ENCODE data around the gene GLIS1. TPM values are rescaled to one million over a fixed set of nuclear protein-coding genes. Genes with fewer than 3 reads are reported as not detected.

GLIS1 gene
- total and polyA plus RNA-seq, 8 donors = 0.20 to 4.8 (median 0.55) TPM; not detected in 1

DNA sequence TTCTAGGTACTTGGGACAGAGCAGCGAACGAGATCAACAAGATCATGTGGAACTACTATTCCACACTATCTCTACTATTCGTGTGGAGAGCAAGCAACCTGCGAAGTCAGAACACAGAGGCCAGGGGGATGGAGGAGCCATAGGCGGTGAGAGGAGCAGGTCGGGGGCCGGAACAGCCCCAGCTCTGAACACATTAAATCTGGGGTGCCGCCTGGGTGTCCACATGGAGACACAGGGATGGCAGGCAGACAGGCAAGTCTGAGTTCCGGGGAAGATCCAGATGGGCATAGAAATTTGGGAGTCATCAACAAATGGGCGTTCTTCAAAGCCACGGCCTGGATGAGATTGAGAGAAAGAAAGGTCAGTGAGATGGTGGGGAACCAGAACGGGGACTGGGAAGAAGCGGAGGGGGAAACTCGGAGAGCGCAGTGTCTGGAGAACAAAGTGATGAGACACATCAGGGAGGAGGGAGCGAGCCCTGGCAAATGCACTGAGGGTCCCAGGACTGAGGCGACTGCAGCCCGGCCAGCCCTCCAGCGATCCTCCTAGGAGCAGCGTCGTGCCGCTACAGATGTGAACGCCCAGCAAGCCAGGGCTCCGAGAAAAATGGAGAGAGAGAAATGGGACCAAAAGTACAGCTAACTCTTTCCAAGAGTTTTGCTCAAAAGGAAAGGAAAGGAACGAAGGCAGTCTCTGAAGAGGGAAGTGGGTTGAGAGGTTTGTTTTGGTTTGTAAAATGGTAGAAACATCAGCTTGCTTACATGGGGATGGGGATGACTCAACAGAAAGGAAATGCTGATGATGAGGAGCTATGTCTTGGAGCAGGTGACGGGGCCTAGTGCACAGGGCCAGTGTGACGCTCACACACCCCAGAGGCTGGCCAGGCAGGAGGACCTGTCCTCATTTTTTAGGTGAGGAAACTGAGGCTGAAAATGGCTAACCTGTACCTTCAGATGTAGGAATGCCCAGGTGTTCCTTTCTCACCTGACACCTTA, 84.5 kb downstream of the GLIS1 start:
- intact Hi-C loops (cut with DNase I; ENCODE audit: low total_unique reads) = no loop called here
- H3K4me1 ChIP-seq = no peaks in the 10 kb centered on the region
- no peaks in the 10 kb centered on the region for H3K9me3 ChIP-seq
- H3K27me3 ChIP-seq = peaks cover 0 to 7% (median 0%) of the 10 kb centered on the region in 3 donors
- TF ChIP-seq POLR2A (IDR thresholded peaks at IDR 0.05) (no peak), EP300 (IDR thresholded peaks at IDR 0.05) (no peak), POLR2AphosphoS5 (IDR thresholded peaks at IDR 0.05) (no peak)
- TF ChIP-seq, protein P1, sequence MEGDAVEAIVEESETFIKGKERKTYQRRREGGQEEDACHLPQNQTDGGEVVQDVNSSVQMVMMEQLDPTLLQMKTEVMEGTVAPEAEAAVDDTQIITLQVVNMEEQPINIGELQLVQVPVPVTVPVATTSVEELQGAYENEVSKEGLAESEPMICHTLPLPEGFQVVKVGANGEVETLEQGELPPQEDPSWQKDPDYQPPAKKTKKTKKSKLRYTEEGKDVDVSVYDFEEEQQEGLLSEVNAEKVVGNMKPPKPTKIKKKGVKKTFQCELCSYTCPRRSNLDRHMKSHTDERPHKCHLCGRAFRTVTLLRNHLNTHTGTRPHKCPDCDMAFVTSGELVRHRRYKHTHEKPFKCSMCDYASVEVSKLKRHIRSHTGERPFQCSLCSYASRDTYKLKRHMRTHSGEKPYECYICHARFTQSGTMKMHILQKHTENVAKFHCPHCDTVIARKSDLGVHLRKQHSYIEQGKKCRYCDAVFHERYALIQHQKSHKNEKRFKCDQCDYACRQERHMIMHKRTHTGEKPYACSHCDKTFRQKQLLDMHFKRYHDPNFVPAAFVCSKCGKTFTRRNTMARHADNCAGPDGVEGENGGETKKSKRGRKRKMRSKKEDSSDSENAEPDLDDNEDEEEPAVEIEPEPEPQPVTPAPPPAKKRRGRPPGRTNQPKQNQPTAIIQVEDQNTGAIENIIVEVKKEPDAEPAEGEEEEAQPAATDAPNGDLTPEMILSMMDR (IDR thresholded peaks at IDR 0.05) = no peak
- H3K27ac ChIP-seq = no peak overlapping the region
- WGBS, 5 donors = 70 to 85% (median 78%) methylated on average over 27 of the region's 27 CpGs
- DNase-seq = no peak
- no peaks in the 10 kb centered on the region for H3K36me3 ChIP-seq
- no peak overlapping the region for H3K4me3 ChIP-seq

DNA sequence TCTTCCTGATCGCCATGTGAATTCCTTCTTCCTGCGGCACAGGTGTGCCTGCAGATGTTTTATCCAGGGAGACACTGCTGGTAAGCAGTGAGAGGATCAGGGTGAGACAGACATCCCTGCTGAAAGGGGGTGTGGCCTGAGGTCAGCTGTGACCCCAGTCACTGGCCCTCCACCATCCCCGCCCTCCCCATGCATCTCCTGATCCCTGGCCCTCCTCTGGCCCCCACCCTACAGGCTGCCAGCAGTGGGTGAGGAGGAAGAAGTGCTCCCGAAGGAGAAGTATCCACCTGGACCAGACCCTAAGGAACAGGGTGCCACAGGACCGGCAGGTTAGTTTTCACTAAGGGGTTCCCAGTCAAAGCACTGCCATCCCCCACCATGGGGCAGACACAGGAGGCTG, 85.3 kb downstream of the GLIS1 start:
- Histone ChIP-seq H3K4me1 (no peaks in the 10 kb centered on the region), H3K9me3 (no peaks in the 10 kb centered on the region)
- 51 to 74% (median 62%) methylated on average over 5 of the region's 5 CpGs for WGBS, 5 donors

DNA sequence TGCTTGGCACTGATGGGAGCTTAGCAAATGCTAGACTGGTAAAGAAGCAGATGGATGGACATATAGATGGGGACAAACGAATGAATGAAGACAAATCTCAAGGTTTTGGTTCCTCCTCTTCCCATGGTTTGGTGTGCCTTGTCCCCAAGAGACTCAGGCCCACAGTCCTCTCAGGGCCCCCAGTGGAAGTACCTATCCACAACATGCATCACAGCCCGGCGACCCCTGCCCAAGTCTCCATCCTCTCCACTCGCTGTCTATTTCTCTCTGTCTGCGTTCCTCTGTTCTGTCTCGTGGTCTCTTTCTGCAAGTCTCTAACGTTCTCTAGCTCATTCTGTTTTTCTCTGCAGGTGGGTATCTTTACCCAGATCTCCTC, 85.8 kb downstream of the GLIS1 start:
- DNase-seq = no peak
- WGBS, 5 donors = 73 to 81% (median 78%) methylated on average over 7 of the region's 7 CpGs
- Histone ChIP-seq H3K27me3 (peaks cover 0 to 7% (median 0%) of the 10 kb centered on the region in 3 donors), H3K27ac (no peak overlapping the region), H3K9me3 (no peaks in the 10 kb centered on the region), H3K36me3 (no peaks in the 10 kb centered on the region), H3K4me1 (no peaks in the 10 kb centered on the region), H3K4me3 (no peak overlapping the region)
- TF ChIP-seq EP300 (IDR thresholded peaks at IDR 0.05) = no peak
- TF ChIP-seq, protein P1 (IDR thresholded peaks at IDR 0.05) = no peak
- TF ChIP-seq POLR2AphosphoS5 (IDR thresholded peaks at IDR 0.05) = no peak
- TF ChIP-seq POLR2A (IDR thresholded peaks at IDR 0.05) = no peak
- intact Hi-C loops (cut with DNase I; ENCODE audit: low total_unique reads) = no loop called here

More for the DNA sequence above, 85.3 kb downstream of the GLIS1 start:
- intact Hi-C loops (cut with DNase I; ENCODE audit: low total_unique reads) = no loop called here
- H3K4me3 ChIP-seq = no peak overlapping the region
- no peaks in the 10 kb centered on the region for H3K36me3 ChIP-seq
- no peak overlapping the region for H3K27ac ChIP-seq
- TF ChIP-seq POLR2AphosphoS5 (IDR thresholded peaks at IDR 0.05) (no peak), POLR2A (IDR thresholded peaks at IDR 0.05) (no peak), EP300 (IDR thresholded peaks at IDR 0.05) (no peak)
- TF ChIP-seq, protein P1 (IDR thresholded peaks at IDR 0.05) = no peak
- H3K27me3 ChIP-seq = peaks cover 0 to 7% (median 0%) of the 10 kb centered on the region in 3 donors
- DNase-seq = no peak

DNA sequence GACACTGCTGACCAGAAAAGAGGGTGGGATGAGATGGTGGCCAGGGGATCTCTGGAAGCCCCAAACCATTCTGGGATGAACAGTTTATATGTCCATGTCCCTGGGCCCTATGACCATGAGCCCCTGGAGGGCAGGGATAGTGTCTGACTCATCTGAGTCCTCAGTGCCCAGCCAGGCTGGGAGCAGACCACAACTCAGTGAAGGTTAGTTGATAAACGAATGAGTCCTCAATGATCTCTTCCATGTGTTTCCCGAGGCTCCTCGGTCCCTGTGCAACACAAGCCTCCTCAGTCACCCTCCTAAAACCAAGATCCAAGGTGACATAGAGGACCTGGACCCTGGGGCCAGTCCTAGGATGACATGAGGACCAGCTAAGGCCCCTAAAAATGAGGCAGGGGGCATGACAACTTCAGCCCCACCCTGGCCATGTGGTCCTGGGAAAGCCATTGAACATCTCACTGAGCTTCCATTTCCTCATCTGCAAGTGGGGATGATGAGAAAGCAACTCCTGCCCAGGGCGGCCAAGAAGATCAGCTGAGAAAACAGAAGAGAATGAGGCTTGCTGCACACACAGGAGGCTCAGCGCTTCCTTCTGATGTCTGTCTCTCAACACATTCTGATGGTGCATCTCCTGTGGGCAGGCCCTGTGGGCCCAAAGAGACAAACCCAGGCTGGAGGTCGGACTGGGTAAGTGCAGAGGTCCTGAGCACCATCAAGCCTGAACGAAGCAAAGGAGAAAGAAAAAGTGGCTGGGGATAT, 86.3 kb downstream of the GLIS1 start:
- H3K4me1 ChIP-seq = no peaks in the 10 kb centered on the region
- H3K27ac ChIP-seq = no peak overlapping the region
- H3K4me3 ChIP-seq = no peak overlapping the region
- 73 to 83% (median 82%) methylated on average over 5 to 7 of the region's 7 CpGs for WGBS, 5 donors
- TF ChIP-seq, protein P1 (IDR thresholded peaks at IDR 0.05) = no peak
- TF ChIP-seq EP300 (IDR thresholded peaks at IDR 0.05) (no peak), POLR2AphosphoS5 (IDR thresholded peaks at IDR 0.05) (no peak), POLR2A (IDR thresholded peaks at IDR 0.05) (no peak)
- peaks cover 0 to 7% (median 0%) of the 10 kb centered on the region in 3 donors for H3K27me3 ChIP-seq
- DNase-seq = no peak
- no peaks in the 10 kb centered on the region for H3K9me3 ChIP-seq
- no peaks in the 10 kb centered on the region for H3K36me3 ChIP-seq
- intact Hi-C loops (cut with DNase I; ENCODE audit: low total_unique reads) = no loop called here

All from stomach (tissue), 9 donors.